Esophagus squamous epithelium (tissue), 5 donors: ENCODE measurements around the gene ZNF385D. TPM values are rescaled to one million over a fixed set of nuclear protein-coding genes. Genes with fewer than 3 reads are reported as not detected.
A peak's percentile ranks its signal among the peaks of the same experiment; 100 is the strongest.

ENCODE experiments used
- DNase-seq: peaks from one replicate; lab custom pipeline; 2025; lab: John Stamatoyannopoulos, UW
- H3K27ac ChIP-seq, 4 donors: fragments of 200-600 bp; sonication (generic); one replicate each; pipeline ENCODE4 v1.5.1; 2016 to 2019; ENCODE audit warnings: mild to moderate bottlenecking in 1 of 4
- H3K27me3 ChIP-seq, 4 donors: fragments of 200-600 bp; sonication (generic); 1 replicate in 3 of 4; 2 replicates in 1 of 4; pipeline versions ENCODE4 v1.5.1 to v1.6.0; 2017 to 2021; ENCODE audit warnings: antibody characterized with exemption in 1 of 4
- H3K36me3 ChIP-seq, 3 donors: fragments of 200-600 bp; sonication (generic); one replicate each; pipeline ENCODE4 v1.5.1; 2016 to 2019
- H3K4me1 ChIP-seq, 3 donors: fragments of 200-600 bp; sonication (generic); one replicate each; pipeline ENCODE4 v1.5.1; 2017 to 2019
- H3K4me3 ChIP-seq, 4 donors: fragments of 200-600 bp; sonication (generic); 1 replicate in 3 of 4; 2 replicates in 1 of 4; pipeline ENCODE4 v1.5.1; 2016 to 2019; ENCODE audit warnings: mild to moderate bottlenecking in 2 of 4, moderate library complexity in 1 of 4
- H3K9me3 ChIP-seq, 3 donors: fragments of 200-600 bp; sonication (generic); one replicate each; pipeline ENCODE4 v1.5.1; 2016 to 2019
- POLR2A ChIP-seq, 4 donors: fragments of 450-650 bp; IDR thresholded peaks; one replicate each; pipeline ENCODE4 v1.6.1; 2017; ENCODE audit warnings: antibody characterized with exemption in 4 of 4, mild to moderate bottlenecking in 4 of 4, moderate library complexity in 3 of 4
- WGBS, 2 donors: methylation state at CpG; one replicate each; pipeline ENCODE4 v1.1.5; 2018; 5-methylcytosine and 5-hydroxymethylcytosine counted together
- intact Hi-C: fragments of 100-400 bp; cut with DNase I; formaldehyde crosslinking; loops from one replicate; pipeline ENCODE4 v1.15.0; 2022
- total RNA-seq, 4 donors: library from RNA; depleted of rRNA; stranded (reverse); fragments of >200 nt; gene quantifications; one replicate each; pipeline ENCODE4 v1.1.0, GENCODE V29; 2016
- TF ChIP-seq, protein P1 (sequence below), 6 experiments: fragments of 450-650 bp in 4 of 6; fragments of 200-600 bp in 2 of 6; sonication (generic) in 2 of 6; IDR thresholded peaks; one replicate each; pipeline ENCODE4 v1.5.1; 2016 to 2019; ENCODE audit warnings: antibody characterized with exemption in 6 of 6, mild to moderate bottlenecking in 4 of 6, moderate library complexity in 4 of 6
- donor health status: DM: yes; HTN: yes; CAD: no.

Gene ZNF385D
- total RNA-seq, 4 donors from 2014 or later = 0.04 to 3.4 (median 0.50) TPM

GRCh38 chr3:21644268-21644667 is 106.7 kb downstream of the ZNF385D start:
- TF ChIP-seq, protein P1, sequence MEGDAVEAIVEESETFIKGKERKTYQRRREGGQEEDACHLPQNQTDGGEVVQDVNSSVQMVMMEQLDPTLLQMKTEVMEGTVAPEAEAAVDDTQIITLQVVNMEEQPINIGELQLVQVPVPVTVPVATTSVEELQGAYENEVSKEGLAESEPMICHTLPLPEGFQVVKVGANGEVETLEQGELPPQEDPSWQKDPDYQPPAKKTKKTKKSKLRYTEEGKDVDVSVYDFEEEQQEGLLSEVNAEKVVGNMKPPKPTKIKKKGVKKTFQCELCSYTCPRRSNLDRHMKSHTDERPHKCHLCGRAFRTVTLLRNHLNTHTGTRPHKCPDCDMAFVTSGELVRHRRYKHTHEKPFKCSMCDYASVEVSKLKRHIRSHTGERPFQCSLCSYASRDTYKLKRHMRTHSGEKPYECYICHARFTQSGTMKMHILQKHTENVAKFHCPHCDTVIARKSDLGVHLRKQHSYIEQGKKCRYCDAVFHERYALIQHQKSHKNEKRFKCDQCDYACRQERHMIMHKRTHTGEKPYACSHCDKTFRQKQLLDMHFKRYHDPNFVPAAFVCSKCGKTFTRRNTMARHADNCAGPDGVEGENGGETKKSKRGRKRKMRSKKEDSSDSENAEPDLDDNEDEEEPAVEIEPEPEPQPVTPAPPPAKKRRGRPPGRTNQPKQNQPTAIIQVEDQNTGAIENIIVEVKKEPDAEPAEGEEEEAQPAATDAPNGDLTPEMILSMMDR (IDR thresholded peaks at IDR 0.05) = no peak
- TF ChIP-seq POLR2A (IDR thresholded peaks at IDR 0.05) = no peak
- H3K9me3 ChIP-seq = no peaks in the 10 kb centered on the region
- no peak for DNase-seq
- H3K36me3 ChIP-seq = no peaks in the 10 kb centered on the region
- peaks cover 0 to 9% (median 0%) of the 10 kb centered on the region in 3 donors for H3K4me1 ChIP-seq
- no peak overlapping the region for H3K4me3 ChIP-seq
- H3K27me3 ChIP-seq = no peaks in the 10 kb centered on the region
- 60 to 76% methylated on average over 2 of the region's 2 CpGs for WGBS, 2 donors
- H3K27ac ChIP-seq = peak overlapping the region in 2 of 4 donors; percentile 44 to 55
- intact Hi-C loops = no loop called here

- H3K27me3 ChIP-seq = no peaks in the 10 kb centered on the region
- intact Hi-C loops = no loop called here
- H3K27ac ChIP-seq = peak overlapping the region in 1 of 4 donors; percentile 0
- no peak overlapping the region for H3K4me3 ChIP-seq
- DNase-seq = no peak
- H3K36me3 ChIP-seq = no peaks in the 10 kb centered on the region
- TF ChIP-seq, protein P1 (IDR thresholded peaks at IDR 0.05) = no peak
- no peak for TF ChIP-seq POLR2A (IDR thresholded peaks at IDR 0.05)
- WGBS, 2 donors = 44 to 73% methylated on average over 2 of the region's 2 CpGs
- H3K9me3 ChIP-seq = no peaks in the 10 kb centered on the region
- H3K4me1 ChIP-seq = peaks cover 0 to 9% (median 0%) of the 10 kb centered on the region in 3 donors
Observed at GRCh38 chr3:21643752-21644151, 107.3 kb downstream of the ZNF385D start.

DNA sequence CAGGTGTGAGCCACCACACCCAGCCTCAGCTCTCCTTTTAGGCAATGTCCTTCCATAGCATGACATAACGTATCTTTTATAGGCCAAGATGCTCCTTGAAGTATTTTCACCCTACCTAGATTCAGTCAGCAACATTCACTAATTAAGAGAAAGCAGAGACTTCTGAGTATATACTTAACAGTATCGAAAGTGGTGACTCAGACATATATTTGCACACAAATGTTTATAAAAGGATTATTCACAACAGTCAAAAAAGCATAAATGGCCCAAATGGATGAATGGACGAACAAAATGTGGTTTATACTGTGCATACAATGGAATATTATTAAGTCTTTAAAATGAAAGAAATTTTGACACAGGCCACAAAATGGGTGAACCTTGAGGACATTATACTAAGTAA is 108.6 kb downstream of the ZNF385D start:
- Histone ChIP-seq H3K36me3 (no peaks in the 10 kb centered on the region), H3K4me1 (peaks cover 0 to 9% (median 0%) of the 10 kb centered on the region in 3 donors), H3K27me3 (no peaks in the 10 kb centered on the region), H3K27ac (no peak overlapping the region), H3K9me3 (no peaks in the 10 kb centered on the region), H3K4me3 (no peak overlapping the region)
- DNase-seq = no peak
- intact Hi-C loops = no loop called here
- 41 to 48% methylated on average over 3 of the region's 3 CpGs for WGBS, 2 donors
- TF ChIP-seq, protein P1 (IDR thresholded peaks at IDR 0.05) = no peak
- TF ChIP-seq POLR2A (IDR thresholded peaks at IDR 0.05) = no peak

- peaks cover 0 to 9% (median 0%) of the 10 kb centered on the region in 3 donors for H3K4me1 ChIP-seq
- no peaks in the 10 kb centered on the region for H3K27me3 ChIP-seq
- 75% methylated on average over 4 of the region's 4 CpGs for whole genome bisulfite sequencing, 2 donors
- H3K36me3 ChIP-seq = no peaks in the 10 kb centered on the region
- no peak for DNase-seq
- H3K9me3 ChIP-seq = no peaks in the 10 kb centered on the region
- TF ChIP-seq, protein P1 (IDR thresholded peaks at IDR 0.05) = no peak
- TF ChIP-seq POLR2A (IDR thresholded peaks at IDR 0.05) = no peak
- intact Hi-C loops = no loop called here
- no peak overlapping the region for H3K4me3 ChIP-seq
- H3K27ac ChIP-seq = no peak overlapping the region
Observed at GRCh38 chr3:21641959-21642358, 109.1 kb downstream of the ZNF385D start.

DNA sequence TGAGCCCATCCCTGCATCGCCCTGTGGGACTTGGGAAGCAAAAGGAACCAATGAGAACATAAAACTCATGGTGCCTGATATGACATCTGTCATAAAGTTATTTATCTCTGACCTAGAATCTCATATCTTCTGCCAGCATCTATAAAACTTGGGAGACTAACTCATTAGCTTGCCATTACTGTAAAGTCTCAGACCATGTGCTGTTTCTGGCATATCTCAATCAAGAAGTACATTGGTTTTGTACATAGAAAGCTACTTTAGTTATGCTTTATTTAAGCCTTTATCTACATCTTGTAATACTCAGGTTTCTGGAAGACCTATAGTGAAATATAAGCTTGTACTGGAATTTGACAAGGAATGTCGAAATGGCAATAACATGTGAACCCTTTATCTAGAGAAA is 112.5 kb downstream of the ZNF385D start:
- Histone ChIP-seq H3K36me3 (no peaks in the 10 kb centered on the region), H3K9me3 (no peaks in the 10 kb centered on the region), H3K4me3 (no peak overlapping the region), H3K27me3 (no peaks in the 10 kb centered on the region), H3K27ac (no peak overlapping the region), H3K4me1 (no peaks in the 10 kb centered on the region)
- DNase-seq = no peak
- intact Hi-C loops = no loop called here
- TF ChIP-seq, protein P1 (IDR thresholded peaks at IDR 0.05) = no peak
- TF ChIP-seq POLR2A (IDR thresholded peaks at IDR 0.05) = no peak
- 56 to 61% methylated on average over 2 of the region's 2 CpGs for WGBS, 2 donors
